GM23338 (cell line): ENCODE measurements around the gene ZNF19.

ENCODE experiments used
- JUNB ChIP-seq: IDR thresholded peaks from one replicate; pipeline ENCODE4 v1.6.1; 2016; ENCODE audit warnings: antibody characterized with exemption; ENCODE audit not compliant: unreplicated experiment
- TF ChIP-seq, protein P1 (sequence below), 2 experiments: fragments of 200-600 bp in 1 of 2; sonication (generic) in 1 of 2; conservative IDR thresholded peaks; 2 replicates each; pipeline versions ENCODE4 v1.5.1 to v1.6.1; 2016 to 2017; ENCODE audit warnings: antibody characterized with exemption in 2 of 2, low read depth in 2 of 2, mild to moderate bottlenecking in 2 of 2, moderate library complexity in 1 of 2

GRCh38 chr16:71426880-71427615 lies 62.1 kb downstream of the ZNF19 start:
- TF ChIP-seq JUNB = no peak
- TF ChIP-seq, protein P1, sequence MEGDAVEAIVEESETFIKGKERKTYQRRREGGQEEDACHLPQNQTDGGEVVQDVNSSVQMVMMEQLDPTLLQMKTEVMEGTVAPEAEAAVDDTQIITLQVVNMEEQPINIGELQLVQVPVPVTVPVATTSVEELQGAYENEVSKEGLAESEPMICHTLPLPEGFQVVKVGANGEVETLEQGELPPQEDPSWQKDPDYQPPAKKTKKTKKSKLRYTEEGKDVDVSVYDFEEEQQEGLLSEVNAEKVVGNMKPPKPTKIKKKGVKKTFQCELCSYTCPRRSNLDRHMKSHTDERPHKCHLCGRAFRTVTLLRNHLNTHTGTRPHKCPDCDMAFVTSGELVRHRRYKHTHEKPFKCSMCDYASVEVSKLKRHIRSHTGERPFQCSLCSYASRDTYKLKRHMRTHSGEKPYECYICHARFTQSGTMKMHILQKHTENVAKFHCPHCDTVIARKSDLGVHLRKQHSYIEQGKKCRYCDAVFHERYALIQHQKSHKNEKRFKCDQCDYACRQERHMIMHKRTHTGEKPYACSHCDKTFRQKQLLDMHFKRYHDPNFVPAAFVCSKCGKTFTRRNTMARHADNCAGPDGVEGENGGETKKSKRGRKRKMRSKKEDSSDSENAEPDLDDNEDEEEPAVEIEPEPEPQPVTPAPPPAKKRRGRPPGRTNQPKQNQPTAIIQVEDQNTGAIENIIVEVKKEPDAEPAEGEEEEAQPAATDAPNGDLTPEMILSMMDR (conservative IDR thresholded peaks at IDR 0.05; ENCODE audit: low read depth in 2 of 2) = no peak
